OCI-LY3 (cell line): ENCODE data around the gene PLOD2.

Experiments
- H2AFZ ChIP-seq: fragments of 200-600, 300-600 bp; shearing (Covaris generic); 2 replicates; pipeline ENCODE4 v1.6.0; 2014; ENCODE audit warnings: antibody characterized with exemption, low read depth, low read length
- H3K27ac ChIP-seq: fragments of 200-600, 300-600 bp; sonication (generic); 2 replicates; pipeline ENCODE4 v1.5.1; 2014; ENCODE audit warnings: mild to moderate bottlenecking, low read length, moderate library complexity, mixed read lengths
- H3K27me3 ChIP-seq: fragments of 200-600, 300-600 bp; sonication (generic); 2 replicates; pipeline ENCODE4 v1.6.1; 2014; ENCODE audit warnings: low read depth, low read length, mixed read lengths
- H3K36me3 ChIP-seq: fragments of 200-600, 300-600 bp; sonication (generic); replicated peaks from 2 replicates; pipeline ENCODE3; 2014; ENCODE audit warnings: low read depth, low read length, mixed read lengths
- H3K4me1 ChIP-seq: fragments of 300-600, 200-600 bp; sonication (generic); 2 replicates; pipeline ENCODE4 v1.6.1; 2014; ENCODE audit warnings: low read length, mixed read lengths
- H3K4me2 ChIP-seq: fragments of 200-600, 300-600 bp; sonication (generic); 2 replicates; pipeline ENCODE4 v1.6.1; 2014; ENCODE audit warnings: low read length, mixed read lengths
- H3K4me3 ChIP-seq: fragments of 300-600, 200-600 bp; sonication (generic); 2 replicates; pipeline ENCODE4 v1.5.1; 2014; ENCODE audit warnings: antibody characterized with exemption, mild to moderate bottlenecking, low read length, moderate library complexity
- H3K79me2 ChIP-seq: fragments of 300-600, 200-600 bp; shearing (Covaris generic); 2 replicates; pipeline ENCODE4 v1.6.1; 2014; ENCODE audit warnings: mild to moderate bottlenecking, low read length, mixed read lengths
- H3K9ac ChIP-seq: fragments of 300-600, 200-600 bp; shearing (Covaris generic); 2 replicates; pipeline ENCODE4 v1.6.0; 2014; ENCODE audit warnings: mild to moderate bottlenecking, low read length, moderate library complexity
- H3K9me3 ChIP-seq: fragments of 200-600, 300-600 bp; shearing (Covaris generic); 2 replicates; pipeline ENCODE4 v1.6.1; 2014; ENCODE audit warnings: low read length, mixed read lengths; ENCODE audit not compliant: insufficient read depth
- H4K20me1 ChIP-seq: fragments of 200-600, 300-600 bp; sonication (generic); 2 replicates; pipeline ENCODE4 v1.6.1; 2016; ENCODE audit warnings: low read length, mixed read lengths; ENCODE audit not compliant: insufficient read depth
- EZH2phosphoT487 ChIP-seq: fragments of 200-600 bp; shearing (Covaris generic); IDR thresholded peaks from 2 replicates; pipeline ENCODE4 v1.6.1; 2018; ENCODE audit warnings: antibody characterized with exemption, mixed run types, low read depth
- TF ChIP-seq, protein P1 (sequence below): fragments of 200-600, 300-600 bp; sonication (generic); IDR thresholded peaks from 2 replicates; pipeline ENCODE4 v1.5.1; 2014; ENCODE audit warnings: antibody characterized with exemption, low read length, low read depth

PLOD2 gene

DNA sequence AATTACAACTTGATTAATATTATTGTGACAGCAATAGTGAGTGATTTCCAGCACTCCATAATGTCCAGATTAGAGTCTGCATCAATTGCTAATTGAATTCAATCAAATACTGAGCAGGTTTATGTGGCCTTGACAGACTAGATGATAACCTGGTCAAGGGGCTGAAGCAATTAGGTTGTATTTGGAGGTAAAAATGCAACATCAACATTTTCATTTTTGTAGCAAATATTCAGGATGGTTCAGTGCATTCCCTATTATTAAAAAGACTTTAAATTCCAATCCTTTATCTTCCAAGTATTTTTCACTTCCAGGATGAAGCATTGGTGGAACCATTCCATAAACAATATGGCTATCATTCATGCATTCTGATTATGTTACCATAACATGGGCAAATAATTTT, 120.4 kb downstream of the PLOD2 start:
- TF ChIP-seq, protein P1, sequence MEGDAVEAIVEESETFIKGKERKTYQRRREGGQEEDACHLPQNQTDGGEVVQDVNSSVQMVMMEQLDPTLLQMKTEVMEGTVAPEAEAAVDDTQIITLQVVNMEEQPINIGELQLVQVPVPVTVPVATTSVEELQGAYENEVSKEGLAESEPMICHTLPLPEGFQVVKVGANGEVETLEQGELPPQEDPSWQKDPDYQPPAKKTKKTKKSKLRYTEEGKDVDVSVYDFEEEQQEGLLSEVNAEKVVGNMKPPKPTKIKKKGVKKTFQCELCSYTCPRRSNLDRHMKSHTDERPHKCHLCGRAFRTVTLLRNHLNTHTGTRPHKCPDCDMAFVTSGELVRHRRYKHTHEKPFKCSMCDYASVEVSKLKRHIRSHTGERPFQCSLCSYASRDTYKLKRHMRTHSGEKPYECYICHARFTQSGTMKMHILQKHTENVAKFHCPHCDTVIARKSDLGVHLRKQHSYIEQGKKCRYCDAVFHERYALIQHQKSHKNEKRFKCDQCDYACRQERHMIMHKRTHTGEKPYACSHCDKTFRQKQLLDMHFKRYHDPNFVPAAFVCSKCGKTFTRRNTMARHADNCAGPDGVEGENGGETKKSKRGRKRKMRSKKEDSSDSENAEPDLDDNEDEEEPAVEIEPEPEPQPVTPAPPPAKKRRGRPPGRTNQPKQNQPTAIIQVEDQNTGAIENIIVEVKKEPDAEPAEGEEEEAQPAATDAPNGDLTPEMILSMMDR, result no peak
- TF ChIP-seq EZH2phosphoT487, result no peak
- H3K4me1 ChIP-seq, result no peaks in the 10 kb centered on the region
- no peak overlapping the region for H3K4me3 ChIP-seq
- no peak overlapping the region for H3K27ac ChIP-seq
- H3K9ac ChIP-seq, result no peak overlapping the region
- H3K27me3 ChIP-seq, result no peaks in the 10 kb centered on the region
- H3K9me3 ChIP-seq, result no peaks in the 10 kb centered on the region
- no peaks in the 10 kb centered on the region for H3K79me2 ChIP-seq
- no peak overlapping the region for H2AFZ ChIP-seq
- no peaks in the 10 kb centered on the region for H3K36me3 ChIP-seq
- no peaks in the 10 kb centered on the region for H4K20me1 ChIP-seq
- H3K4me2 ChIP-seq, result no peak overlapping the region

DNA sequence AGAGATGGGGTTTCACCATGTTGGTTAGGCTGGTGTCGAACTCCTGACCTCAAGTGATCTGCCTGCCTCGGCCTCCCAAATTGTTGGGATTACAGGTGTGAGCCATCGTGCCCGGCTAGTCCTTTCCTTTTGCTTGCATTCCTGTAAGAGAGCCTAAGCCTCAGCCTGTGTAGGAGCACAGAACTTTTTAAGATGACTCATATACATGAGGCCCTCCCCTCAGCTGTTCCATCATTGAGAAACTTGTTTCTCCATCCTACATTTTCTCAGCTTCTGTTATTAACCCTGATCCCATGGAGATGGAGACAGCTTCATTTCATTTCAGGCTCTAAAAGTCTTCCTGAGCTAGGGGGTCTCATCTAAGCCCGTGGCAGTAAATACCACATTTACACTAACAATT, 123.3 kb downstream of the PLOD2 start:
- peaks cover 16% of the 10 kb centered on the region for H3K4me1 ChIP-seq
- no peaks in the 10 kb centered on the region for H4K20me1 ChIP-seq
- no peak overlapping the region for H2AFZ ChIP-seq
- no peak overlapping the region for H3K27ac ChIP-seq
- H3K4me2 ChIP-seq, result no peak overlapping the region
- H3K9ac ChIP-seq, result no peak overlapping the region
- H3K27me3 ChIP-seq, result no peaks in the 10 kb centered on the region
- H3K4me3 ChIP-seq, result no peak overlapping the region
- H3K9me3 ChIP-seq, result no peaks in the 10 kb centered on the region
- TF ChIP-seq, protein P1, result no peak
- no peak for TF ChIP-seq EZH2phosphoT487
- no peaks in the 10 kb centered on the region for H3K36me3 ChIP-seq
- H3K79me2 ChIP-seq, result no peaks in the 10 kb centered on the region

DNA sequence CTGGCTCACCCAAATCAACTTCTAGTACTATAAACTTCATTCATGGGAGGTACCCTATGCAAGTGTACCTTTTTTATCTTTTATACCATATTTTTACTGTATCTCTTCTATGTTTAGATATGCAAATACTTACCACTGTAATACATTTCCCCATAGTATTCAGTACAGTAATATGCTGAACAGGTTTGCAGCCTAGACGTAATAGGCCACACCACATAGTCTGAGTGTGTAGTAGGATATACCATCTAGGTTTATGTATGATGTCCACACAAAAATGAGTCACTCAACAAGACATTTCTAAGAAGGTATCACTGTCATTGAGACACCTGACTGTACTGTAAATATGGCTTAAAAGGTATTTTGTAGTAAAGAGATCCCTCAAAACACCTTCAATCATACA, 124.7 kb downstream of the PLOD2 start:
- no peak overlapping the region for H2AFZ ChIP-seq
- peaks cover 16% of the 10 kb centered on the region for H3K4me1 ChIP-seq
- H3K4me3 ChIP-seq, result no peak overlapping the region
- H4K20me1 ChIP-seq, result no peaks in the 10 kb centered on the region
- TF ChIP-seq, protein P1, result no peak
- TF ChIP-seq EZH2phosphoT487, result no peak
- H3K36me3 ChIP-seq, result no peaks in the 10 kb centered on the region
- no peaks in the 10 kb centered on the region for H3K9me3 ChIP-seq
- H3K4me2 ChIP-seq, result no peak overlapping the region
- H3K27me3 ChIP-seq, result no peaks in the 10 kb centered on the region
- no peak overlapping the region for H3K9ac ChIP-seq
- H3K27ac ChIP-seq, result no peak overlapping the region
- no peaks in the 10 kb centered on the region for H3K79me2 ChIP-seq

DNA sequence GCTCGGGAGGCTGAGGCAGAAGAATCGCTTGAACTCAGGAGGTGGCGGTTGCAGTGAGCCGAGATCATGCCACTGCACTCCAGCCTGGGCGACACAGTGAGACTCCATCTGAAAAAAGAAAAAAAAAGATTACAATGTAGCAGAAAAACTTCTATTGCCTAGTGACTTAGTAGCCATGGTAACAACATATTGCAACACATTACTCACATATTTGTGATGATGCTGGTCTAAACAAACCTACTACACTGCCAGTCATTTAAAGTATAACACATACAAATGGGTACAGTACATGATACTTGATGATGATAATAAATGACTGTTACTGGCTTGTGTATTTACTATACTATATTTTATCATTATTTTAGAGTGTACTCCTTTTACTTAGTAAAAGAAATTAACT, 125.6 kb downstream of the PLOD2 start:
- H2AFZ ChIP-seq, result no peak overlapping the region
- H3K36me3 ChIP-seq, result no peaks in the 10 kb centered on the region
- no peak overlapping the region for H3K4me3 ChIP-seq
- no peak overlapping the region for H3K4me2 ChIP-seq
- TF ChIP-seq EZH2phosphoT487, result no peak
- TF ChIP-seq, protein P1, result no peak
- no peaks in the 10 kb centered on the region for H4K20me1 ChIP-seq
- H3K27me3 ChIP-seq, result no peaks in the 10 kb centered on the region
- H3K9ac ChIP-seq, result no peak overlapping the region
- H3K9me3 ChIP-seq, result no peaks in the 10 kb centered on the region
- H3K4me1 ChIP-seq, result peaks cover 16% of the 10 kb centered on the region
- no peak overlapping the region for H3K27ac ChIP-seq
- H3K79me2 ChIP-seq, result no peaks in the 10 kb centered on the region
